Omental fat pad (tissue), 4 donors: ENCODE measurements around the gene TMEM101. TPM values are rescaled to one million over a fixed set of nuclear protein-coding genes. Genes with fewer than 3 reads are reported as not detected.
"Not testable (repeated sequence)": the region's sequence is repeated elsewhere in the genome, so short reads cannot be mapped to it uniquely, and the experiment has no call there.

Experiments used
- ATAC-seq: fragments of 150-250 bp; one replicate; pipeline ENCODE4 v1.9.1; 2016; ENCODE audit warnings: mild to moderate bottlenecking, moderate library complexity; ENCODE audit not compliant: low FRiP score
- DNase-seq: peaks from one replicate; pipeline ENCODE4 v3.0.0-alpha.2; 2019; ENCODE audit warnings: low spot score
- CTCF ChIP-seq, 3 donors: fragments of 450-650 bp; IDR thresholded peaks; one replicate each; pipeline ENCODE4 v1.5.1; 2016 to 2017; ENCODE audit warnings: antibody characterized with exemption in 3 of 3, mild to moderate bottlenecking in 3 of 3, moderate library complexity in 2 of 3
- total RNA-seq, 4 donors: library from RNA; depleted of rRNA; stranded (reverse); fragments of >200 nt; gene quantifications; one replicate each; pipeline ENCODE4 v1.1.0, GENCODE V29; 2016

Gene TMEM101
- total RNA-seq, 4 donors from 2014 or later = 17.3 to 37.0 (median 26.8) TPM

- no peak for TF ChIP-seq CTCF (IDR thresholded peaks at IDR 0.05)
- DNase-seq = no peak
- ATAC-seq = no peak
Observed at GRCh38 chr17:43999024-43999423, 15.7 kb downstream of the TMEM101 start.

GRCh38 chr17:43998552-43998951, 16.2 kb downstream of the TMEM101 start:
- no peak for ATAC-seq
- DNase-seq = no peak
- TF ChIP-seq CTCF (IDR thresholded peaks at IDR 0.05) = no peak

- not testable (repeated sequence) for ATAC-seq
Observed at GRCh38 chr17:43997180-43997579, 17.6 kb downstream of the TMEM101 start.

GRCh38 chr17:43995150-43995471, 19.7 kb downstream of the TMEM101 start:
- ATAC-seq (no peak), DNase-seq (no peak)
- TF ChIP-seq CTCF (IDR thresholded peaks at IDR 0.05) = no peak

More at GRCh38 chr17:43997180-43997579, 17.6 kb downstream of the TMEM101 start:
- DNase-seq = not testable (repeated sequence)

- ATAC-seq = peak; percentile 92
- DNase-seq = no peak
- no peak for TF ChIP-seq CTCF (IDR thresholded peaks at IDR 0.05)
Observed at GRCh38 chr17:43994272-43995149, 20.3 kb downstream of the TMEM101 start.

GRCh38 chr17:43992641-43993040, 22.1 kb downstream of the TMEM101 start:
- TF ChIP-seq CTCF (IDR thresholded peaks at IDR 0.05) = no peak
- ATAC-seq (no peak), DNase-seq (no peak)

GRCh38 chr17:43988301-43988700, 26.5 kb downstream of the TMEM101 start:
- TF ChIP-seq CTCF (IDR thresholded peaks at IDR 0.05) = no peak
- no peak for ATAC-seq
- DNase-seq = no peak
